Measurements from ENCODE around the gene SYNPO2L. TPM values are rescaled to one million over a fixed set of nuclear protein-coding genes. Genes with fewer than 3 reads are reported as not detected.

Gene SYNPO2L
- polyA plus RNA-seq, 1 donor from 2014 or later: not detected

DNA sequence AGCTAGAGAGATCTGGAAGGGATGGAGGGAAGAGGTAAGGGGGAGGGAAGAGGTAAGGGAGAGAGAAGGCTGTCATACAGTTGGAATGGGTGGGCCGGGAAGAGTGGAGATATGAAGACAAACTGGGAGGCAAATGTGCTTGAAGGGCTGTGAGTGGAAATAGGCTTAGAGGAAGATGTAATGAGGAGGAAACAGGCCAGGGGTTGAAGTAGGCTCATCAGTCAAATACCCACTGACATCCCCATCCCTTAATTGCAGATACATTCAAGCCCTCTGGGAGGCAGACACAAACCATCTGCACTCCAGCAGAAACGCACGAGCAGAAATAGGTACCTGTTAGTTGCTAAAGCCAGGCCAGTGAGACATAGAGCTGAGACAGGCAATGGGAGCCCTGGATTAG, 2.1 kb downstream of the SYNPO2L start:
- Histone ChIP-seq H3K36me3 (ENCODE audit: insufficient read depth, low read length) (no peaks in the 10 kb centered on the region), H3K79me2 (replicated peaks; ENCODE audit: insufficient read depth, low read length) (no peaks in the 10 kb centered on the region), H3K9me2 (ENCODE audit: insufficient read depth, low read length) (no peaks in the 10 kb centered on the region), H3K27me3 (ENCODE audit: insufficient read depth, low read depth, low read length) (no peaks in the 10 kb centered on the region), H3K27ac (ENCODE audit: low read length) (no peak overlapping the region), H4K20me1 (ENCODE audit: insufficient read depth) (no peaks in the 10 kb centered on the region), H3K9ac (ENCODE audit: low read length) (no peak overlapping the region), H3F3A (ENCODE audit: insufficient read depth, low read length, poor library complexity, severe bottlenecking) (no peaks in the 10 kb centered on the region), H3K4me3 (ENCODE audit: low read length) (no peak overlapping the region), H3K4me2 (ENCODE audit: low read length) (no peak overlapping the region), H2AFZ (ENCODE audit: low read depth, low read length) (no peak overlapping the region), H3K9me3 (ENCODE audit: low read length) (no peaks in the 10 kb centered on the region)
- no peak for TF ChIP-seq EZH2 (IDR thresholded peaks at IDR 0.05; ENCODE audit: borderline replicate concordance, insufficient read depth, low read length, poor library complexity, severe bottlenecking)

DNA sequence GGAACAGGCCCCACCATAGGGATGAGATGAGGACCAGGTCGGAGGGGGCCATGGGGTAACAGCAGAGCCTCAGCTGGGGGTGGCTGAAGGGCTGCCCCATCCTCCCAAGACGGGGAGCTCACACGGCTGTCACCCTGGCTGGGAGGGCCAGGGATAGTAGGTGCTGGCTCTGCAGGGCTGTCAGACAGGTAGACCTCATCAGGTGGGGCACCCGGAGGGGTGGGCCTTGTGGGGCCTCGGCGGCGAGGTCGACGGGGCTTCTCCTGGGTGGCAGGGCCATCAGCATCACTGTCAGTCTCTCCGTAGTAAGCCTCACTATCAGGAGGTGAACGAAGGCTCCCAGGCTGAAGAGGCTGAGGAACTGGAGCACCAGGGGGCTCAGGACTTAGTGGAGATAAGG, 2.6 kb downstream of the SYNPO2L start:
- Histone ChIP-seq H3K9ac (ENCODE audit: low read length) (no peak overlapping the region), H3K36me3 (ENCODE audit: insufficient read depth, low read length) (no peaks in the 10 kb centered on the region), H3K4me3 (ENCODE audit: low read length) (no peak overlapping the region), H3K4me2 (ENCODE audit: low read length) (no peak overlapping the region), H3F3A (ENCODE audit: insufficient read depth, low read length, poor library complexity, severe bottlenecking) (no peaks in the 10 kb centered on the region), H3K27me3 (ENCODE audit: insufficient read depth, low read depth, low read length) (no peaks in the 10 kb centered on the region), H4K20me1 (ENCODE audit: insufficient read depth) (no peaks in the 10 kb centered on the region), H3K79me2 (replicated peaks; ENCODE audit: insufficient read depth, low read length) (no peaks in the 10 kb centered on the region), H3K9me3 (ENCODE audit: low read length) (no peaks in the 10 kb centered on the region), H3K9me2 (ENCODE audit: insufficient read depth, low read length) (no peaks in the 10 kb centered on the region), H3K27ac (ENCODE audit: low read length) (no peak overlapping the region), H2AFZ (ENCODE audit: low read depth, low read length) (no peak overlapping the region)
- TF ChIP-seq EZH2 (IDR thresholded peaks at IDR 0.05; ENCODE audit: borderline replicate concordance, insufficient read depth, low read length, poor library complexity, severe bottlenecking) (no peak), EP300 (conservative IDR thresholded peaks at IDR 0.05; ENCODE audit: poor library complexity, severe bottlenecking) (no peak), RAD21 (conservative IDR thresholded peaks at IDR 0.05) (no peak), TAF1 (IDR thresholded peaks at IDR 0.05; ENCODE audit: low read depth) (no peak), POLR2AphosphoS5 (IDR thresholded peaks at IDR 0.05) (no peak), MXI1 (conservative IDR thresholded peaks at IDR 0.05; ENCODE audit: poor library complexity, severe bottlenecking) (no peak), SMC3 (conservative IDR thresholded peaks at IDR 0.05; ENCODE audit: poor library complexity) (no peak)
- TF ChIP-seq, protein P1, sequence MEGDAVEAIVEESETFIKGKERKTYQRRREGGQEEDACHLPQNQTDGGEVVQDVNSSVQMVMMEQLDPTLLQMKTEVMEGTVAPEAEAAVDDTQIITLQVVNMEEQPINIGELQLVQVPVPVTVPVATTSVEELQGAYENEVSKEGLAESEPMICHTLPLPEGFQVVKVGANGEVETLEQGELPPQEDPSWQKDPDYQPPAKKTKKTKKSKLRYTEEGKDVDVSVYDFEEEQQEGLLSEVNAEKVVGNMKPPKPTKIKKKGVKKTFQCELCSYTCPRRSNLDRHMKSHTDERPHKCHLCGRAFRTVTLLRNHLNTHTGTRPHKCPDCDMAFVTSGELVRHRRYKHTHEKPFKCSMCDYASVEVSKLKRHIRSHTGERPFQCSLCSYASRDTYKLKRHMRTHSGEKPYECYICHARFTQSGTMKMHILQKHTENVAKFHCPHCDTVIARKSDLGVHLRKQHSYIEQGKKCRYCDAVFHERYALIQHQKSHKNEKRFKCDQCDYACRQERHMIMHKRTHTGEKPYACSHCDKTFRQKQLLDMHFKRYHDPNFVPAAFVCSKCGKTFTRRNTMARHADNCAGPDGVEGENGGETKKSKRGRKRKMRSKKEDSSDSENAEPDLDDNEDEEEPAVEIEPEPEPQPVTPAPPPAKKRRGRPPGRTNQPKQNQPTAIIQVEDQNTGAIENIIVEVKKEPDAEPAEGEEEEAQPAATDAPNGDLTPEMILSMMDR (IDR thresholded peaks at IDR 0.05; ENCODE audit: poor library complexity, severe bottlenecking): no peak
- TF ChIP-seq, protein P2, sequence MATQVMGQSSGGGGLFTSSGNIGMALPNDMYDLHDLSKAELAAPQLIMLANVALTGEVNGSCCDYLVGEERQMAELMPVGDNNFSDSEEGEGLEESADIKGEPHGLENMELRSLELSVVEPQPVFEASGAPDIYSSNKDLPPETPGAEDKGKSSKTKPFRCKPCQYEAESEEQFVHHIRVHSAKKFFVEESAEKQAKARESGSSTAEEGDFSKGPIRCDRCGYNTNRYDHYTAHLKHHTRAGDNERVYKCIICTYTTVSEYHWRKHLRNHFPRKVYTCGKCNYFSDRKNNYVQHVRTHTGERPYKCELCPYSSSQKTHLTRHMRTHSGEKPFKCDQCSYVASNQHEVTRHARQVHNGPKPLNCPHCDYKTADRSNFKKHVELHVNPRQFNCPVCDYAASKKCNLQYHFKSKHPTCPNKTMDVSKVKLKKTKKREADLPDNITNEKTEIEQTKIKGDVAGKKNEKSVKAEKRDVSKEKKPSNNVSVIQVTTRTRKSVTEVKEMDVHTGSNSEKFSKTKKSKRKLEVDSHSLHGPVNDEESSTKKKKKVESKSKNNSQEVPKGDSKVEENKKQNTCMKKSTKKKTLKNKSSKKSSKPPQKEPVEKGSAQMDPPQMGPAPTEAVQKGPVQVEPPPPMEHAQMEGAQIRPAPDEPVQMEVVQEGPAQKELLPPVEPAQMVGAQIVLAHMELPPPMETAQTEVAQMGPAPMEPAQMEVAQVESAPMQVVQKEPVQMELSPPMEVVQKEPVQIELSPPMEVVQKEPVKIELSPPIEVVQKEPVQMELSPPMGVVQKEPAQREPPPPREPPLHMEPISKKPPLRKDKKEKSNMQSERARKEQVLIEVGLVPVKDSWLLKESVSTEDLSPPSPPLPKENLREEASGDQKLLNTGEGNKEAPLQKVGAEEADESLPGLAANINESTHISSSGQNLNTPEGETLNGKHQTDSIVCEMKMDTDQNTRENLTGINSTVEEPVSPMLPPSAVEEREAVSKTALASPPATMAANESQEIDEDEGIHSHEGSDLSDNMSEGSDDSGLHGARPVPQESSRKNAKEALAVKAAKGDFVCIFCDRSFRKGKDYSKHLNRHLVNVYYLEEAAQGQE (IDR thresholded peaks at IDR 0.05; ENCODE audit: borderline replicate concordance): no peak
